Measurements from ENCODE around the gene MYPN.
"Not testable (repeated sequence)": the region's sequence is repeated elsewhere in the genome, so short reads cannot be mapped to it uniquely, and the experiment has no call there.

The MYPN gene

DNA sequence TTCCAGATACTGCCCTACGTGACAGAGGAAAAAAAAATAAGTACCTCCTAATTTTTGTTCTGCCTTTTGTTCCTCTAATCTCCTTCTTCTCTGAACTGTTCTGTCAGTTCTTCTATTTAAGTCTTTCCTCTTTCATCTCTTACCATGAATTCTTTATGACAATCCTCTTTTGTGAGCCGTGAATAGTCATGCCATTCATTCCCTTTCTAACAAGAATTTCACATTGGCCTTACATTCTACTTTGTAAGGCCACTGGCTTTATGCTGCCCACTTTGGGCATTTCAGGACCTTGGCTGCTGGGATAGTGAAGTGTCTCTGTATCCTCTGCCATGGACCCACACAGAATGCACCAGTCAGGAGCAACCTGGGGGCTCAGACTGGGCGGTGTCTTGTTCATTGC is 69.7 kb downstream of the MYPN start:
- DNase-seq: no peak

DNA sequence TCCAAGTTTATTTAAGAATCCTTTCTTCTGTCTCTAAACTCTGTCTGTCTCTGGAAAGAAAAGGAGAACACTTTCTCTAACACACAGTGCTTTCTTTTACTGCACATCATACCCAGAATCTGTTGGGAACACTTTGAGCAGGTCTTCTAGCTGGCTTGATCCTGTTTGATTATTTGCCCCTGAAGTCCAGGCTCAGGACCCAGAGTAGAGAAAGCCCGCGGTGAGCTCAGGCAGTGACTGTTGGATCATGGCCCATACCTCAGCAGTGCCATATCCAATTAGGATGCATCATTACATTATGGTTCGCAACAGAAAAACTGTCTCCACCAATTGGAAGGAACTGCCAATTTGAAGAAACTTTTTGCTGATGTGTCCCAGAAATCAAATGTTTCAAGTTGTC is 71.2 kb downstream of the MYPN start:
- DNase-seq: no peak

DNA sequence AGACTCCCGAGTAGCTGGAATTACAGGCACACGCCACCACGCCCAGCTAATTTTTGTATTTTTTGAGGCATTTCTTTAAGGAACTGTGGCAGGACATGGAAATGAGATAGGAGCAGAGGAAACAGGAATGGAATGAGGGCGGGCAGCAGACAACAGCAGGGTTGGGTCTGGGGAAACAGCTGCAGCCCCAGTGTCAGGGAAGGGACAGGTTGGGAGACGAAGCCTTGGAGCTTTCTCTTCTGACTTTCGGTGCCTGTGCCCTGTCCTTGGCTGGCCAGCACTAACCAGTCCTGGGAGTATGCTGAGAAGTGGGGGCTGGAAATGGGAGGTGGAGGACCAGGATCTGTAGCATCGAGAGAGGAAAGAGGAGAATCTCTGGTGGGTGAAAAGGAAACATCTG is 75.3 kb downstream of the MYPN start:
- DNase-seq: no peak

DNA sequence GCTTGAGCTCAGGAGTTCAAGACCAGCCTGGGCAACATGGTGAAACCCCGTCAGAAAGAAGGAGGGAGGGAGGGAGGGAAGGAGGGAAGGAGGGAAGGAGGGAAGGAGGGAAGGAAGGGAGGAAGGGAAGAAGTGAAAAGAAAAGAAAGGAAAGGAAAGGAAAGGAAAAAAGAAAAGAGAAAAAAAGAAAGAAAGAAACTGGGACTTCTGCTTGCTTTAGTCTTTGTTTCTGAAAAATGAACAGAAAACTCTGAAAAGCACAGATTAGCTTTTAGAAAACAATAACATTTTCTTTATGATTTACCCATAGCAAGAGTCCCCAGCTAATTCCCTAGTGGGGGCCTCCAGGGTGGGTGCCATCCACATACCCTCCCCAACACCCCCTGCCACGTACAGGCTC is 75.8 kb downstream of the MYPN start:
- DNase-seq: no peak

DNA sequence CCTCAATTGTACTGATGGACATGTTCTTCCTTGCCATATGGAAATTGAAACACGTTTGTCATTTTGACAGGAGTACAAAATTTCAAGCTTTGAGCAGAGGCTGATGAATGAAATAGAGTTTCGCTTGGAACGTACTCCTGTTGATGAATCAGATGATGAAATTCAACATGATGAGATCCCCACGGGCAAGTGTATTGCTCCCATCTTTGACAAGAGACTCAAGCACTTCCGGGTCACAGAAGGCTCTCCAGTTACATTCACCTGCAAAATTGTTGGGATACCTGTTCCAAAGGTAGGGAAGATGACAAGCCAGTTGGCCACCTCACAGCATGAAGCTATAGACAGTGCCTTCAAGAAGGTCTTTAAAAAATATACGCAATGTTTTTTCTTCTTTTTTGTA is 79.5 kb downstream of the MYPN start:
- no peak for DNase-seq

DNA sequence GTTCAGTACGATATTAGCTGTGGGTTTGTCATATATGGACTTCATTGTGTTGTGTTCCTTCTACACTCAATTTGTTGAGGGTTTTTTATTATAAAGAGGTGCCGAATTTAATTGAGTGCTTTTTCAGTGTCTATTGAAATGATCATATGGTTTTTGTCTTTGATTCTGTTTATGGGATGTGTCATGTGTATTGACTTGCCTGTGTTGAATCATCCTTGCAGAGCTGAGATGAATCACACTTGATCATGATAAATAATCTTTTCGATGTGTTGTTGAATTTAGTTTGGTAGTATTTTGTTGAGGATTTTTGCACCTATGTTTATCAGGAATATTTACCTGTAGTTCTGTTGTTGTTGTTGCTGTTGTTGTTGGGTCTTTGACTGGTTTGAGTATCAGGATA is 82.8 kb downstream of the MYPN start:
- DNase-seq: no peak

DNA sequence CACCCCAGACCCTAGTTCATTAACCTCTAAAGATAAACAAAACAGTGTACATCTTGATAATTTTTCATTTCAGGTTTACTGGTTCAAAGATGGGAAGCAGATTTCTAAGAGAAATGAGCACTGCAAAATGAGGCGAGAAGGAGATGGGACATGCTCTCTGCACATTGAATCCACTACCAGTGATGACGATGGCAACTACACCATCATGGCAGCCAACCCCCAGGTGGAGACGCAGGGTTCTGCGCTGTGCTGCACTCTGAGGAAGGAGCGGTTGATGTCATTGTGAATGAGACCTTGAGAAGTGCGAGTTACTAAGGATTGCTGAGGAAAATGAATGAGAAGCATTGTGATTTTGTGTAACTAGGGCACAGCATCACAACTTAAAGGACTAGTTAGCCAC is 85.0 kb downstream of the MYPN start:
- no peak for DNase-seq

DNA sequence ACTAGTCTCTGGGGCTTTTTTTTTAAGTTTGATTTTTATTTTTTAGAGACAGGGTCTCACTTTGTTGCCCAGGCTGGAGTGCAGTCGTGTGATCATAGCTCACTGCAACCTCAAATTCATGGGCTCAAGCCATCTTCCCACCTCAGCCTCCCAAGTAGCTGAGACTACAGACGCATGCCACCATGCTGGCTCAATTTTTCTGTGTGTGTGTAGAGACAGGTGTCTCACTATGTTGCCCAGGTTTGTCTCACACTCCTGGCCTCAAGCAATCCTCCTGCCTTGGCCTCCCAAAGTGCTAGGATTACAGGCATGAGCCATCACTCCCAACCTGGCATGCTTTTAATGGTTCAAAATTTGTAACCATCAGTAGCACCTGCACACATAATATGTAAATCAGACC is 86.5 kb downstream of the MYPN start:
- DNase-seq: not testable (repeated sequence)

DNA sequence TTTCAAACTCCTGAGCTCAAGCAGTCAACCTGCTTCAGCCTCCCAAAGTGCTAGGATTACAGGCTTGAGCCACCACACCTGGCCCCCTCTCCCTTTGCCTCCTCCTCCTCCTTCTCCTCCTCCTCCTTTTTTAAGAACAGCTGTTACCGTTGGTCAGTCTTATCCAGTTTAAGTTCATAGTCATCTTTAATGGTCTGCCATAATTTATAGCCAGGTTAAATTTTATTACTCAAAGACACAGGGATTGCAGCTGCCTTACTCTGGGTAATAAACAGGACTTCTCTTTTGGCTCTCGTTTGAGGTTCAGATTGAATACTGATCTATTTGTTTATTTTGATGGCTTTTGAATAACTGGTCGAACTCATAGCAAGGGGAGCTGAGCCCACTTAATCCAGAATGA is 87.4 kb downstream of the MYPN start:
- DNase-seq: no peak

DNA sequence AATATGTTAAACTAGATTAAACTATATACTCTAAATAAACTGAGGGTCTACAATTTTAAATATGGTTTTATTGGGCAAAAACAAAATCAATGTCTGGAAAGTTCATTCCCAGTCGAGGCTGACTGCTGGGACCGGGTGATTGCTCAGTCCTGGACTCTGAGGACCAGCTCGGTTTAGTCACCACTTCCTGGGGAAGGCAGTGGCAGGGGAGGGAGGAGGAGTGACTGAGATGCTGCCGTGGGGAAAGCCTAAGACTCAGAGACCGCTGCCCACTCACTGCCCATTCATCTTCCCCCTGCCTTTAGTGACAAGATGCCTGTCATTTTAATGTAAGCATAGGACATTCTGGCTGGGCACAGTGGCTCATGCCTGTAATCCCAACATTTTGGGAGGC is 93.7 kb downstream of the MYPN start:
- DNase-seq: no peak

DNA sequence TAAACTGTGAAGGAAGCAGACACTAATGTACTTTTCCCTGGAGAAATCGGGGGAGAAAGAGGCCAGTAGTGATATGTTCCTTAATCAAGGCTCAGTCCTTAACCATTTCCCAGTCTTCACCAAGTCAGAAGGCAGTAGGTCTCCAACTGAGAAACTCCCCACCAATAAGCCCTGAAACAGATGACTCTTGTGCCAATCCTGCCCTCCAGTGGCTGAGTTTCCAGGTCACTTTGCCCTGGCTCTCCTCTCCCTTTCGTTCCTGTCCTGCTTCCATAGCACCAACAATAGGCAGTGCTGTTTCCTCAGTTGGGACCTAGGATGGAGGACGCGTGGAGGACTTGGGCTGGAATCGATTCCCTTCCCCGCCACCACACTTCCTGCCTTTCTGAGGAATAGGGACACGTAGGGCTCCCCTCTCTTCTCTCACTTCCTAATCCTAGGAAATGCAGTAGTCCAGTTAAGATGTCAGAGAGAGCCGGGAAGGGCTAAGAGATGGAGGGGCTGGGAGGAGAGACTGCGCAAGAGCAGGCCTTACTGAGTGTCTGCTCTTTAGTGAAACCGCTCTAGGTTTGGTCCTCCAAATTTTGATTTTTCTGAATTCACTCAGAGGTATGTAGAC is 99.2 kb downstream of the MYPN start:
- DNase-seq: peak; percentile 60

DNA sequence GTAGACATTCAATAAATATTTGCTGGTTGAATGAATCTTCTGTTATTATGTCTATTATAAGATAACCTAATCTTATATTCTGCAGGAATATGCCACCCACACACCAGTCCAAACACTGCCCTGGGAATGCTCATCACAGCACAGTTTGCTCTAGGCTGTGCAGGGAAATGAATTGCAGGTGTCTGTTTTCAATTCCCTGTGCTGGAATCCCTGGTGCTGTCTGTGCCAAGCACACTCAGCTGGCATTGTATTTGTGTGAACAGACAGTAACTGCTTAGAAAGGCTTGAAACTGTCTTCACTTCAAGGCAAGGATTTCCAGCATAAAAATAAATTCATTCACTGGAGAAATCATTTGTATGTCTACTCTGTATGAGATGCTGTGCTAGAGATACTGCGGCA is 102.4 kb downstream of the MYPN start:
- DNase-seq: no peak

DNA sequence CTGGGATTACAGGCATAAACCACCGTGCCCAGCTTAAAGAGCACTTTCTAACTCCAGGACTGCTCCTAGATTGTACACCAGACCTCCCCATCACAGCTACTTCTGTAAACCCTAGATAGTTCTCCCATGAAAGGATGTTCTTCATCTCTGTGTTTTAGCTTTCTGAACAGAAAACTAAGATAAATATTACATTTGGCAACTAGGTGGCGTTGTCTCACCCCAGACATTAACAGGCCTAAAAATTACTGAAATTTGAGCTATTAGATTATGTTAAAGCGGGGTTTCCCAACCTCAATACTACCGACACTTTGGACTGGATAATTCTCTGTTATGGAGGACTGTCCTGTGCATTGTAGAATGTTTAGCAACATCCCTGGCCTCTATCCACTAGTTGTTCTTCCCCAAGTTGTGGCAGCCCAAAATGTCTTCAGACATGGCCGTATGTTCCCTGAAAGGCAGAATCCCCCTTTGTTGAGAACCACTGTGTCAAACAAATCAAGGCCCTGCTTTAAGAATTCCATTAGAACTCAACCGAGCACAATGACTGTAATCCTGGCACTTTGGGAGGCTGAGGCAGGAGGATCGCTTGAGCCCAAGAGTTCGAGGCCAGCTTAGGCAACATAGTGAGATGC is 103.5 kb downstream of the MYPN start:
- peak; percentile 6 for DNase-seq

DNA sequence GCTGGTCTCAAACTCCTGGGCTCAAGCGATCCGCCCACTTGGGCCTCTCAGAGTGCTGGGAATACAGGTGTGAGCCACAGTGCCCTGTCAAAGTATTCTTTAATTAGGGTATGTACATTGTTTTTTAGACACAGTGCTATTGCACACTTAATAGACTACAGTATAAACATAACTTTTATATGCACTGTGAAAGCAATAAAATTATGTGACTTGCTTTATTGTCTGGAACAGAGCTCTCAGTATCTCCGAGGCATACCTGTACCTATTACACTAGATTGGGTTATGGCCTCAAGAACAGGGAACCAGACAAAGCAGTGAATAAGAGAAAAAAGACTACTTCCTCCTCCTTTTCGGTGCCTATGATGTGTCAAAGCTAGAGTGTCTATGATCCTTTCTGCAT is 109.5 kb downstream of the MYPN start:
- no peak for DNase-seq

DNA sequence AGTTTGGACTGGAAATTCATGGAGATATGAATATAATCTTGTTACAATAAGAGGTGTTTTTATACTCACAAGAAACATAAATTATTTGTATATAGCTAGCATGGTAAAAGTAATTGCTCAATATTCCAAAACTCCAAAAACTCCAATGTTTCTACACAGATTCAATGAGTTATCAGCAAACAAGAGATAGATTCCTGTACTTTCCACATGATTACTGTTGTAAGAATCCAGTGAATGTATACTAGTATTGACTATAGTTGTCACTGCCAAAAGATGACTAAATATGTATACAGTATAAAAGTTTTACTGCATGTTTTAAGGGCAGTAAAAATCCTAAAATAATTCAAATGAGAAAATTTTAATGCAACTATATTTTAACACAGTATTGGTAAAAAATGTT is 111.9 kb downstream of the MYPN start:
- DNase-seq: no peak

DNA sequence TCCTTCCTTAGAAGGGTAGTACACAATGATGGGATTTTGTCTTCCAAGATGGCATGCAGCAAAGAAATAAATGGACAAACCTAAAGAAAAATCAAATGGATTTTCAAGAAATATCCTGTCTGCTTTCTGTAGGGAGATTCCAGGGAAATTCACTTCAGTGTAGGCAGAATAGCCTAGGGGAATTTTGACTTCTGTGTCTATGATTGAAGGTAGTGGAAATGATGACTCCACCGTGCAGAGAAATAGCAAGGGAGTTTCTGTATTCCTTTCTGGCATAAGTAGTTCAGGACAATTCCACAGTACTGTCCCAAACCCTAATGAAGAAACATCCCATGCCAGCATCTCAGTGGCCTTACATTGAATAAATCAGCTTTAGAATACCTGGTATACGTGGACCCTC is 113.1 kb downstream of the MYPN start:
- DNase-seq: no peak

DNA sequence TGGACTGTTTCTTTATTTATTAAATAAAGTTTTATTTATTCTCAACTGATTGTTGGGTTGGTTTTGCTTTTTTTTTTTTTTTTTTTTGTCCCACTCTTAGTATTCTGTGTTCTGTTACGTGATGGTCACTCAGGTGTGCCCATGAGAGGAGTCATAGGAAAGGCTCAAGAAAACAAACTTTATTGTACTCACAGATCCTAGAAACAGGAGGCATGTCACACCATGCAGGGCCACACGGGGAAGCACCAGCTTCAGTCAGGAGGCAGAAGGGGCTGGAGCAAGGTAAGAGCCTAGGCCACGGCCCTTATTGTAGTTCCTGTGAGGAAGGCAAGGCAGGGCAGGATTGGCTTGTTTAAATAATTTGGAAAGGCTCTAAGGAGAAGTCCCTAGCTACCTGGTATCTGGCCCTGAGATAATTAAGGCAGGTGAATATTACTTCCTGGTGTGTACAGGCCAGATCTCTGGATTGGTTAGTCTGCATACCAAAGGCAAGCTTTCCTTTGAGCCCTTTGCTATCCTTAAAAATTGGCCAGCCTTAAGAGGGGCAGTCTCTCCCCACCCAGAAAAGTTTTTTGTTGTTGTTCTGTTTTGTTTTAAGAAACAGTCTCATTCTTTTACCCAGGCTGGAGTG is 114.4 kb downstream of the MYPN start:
- no peak for DNase-seq

DNA sequence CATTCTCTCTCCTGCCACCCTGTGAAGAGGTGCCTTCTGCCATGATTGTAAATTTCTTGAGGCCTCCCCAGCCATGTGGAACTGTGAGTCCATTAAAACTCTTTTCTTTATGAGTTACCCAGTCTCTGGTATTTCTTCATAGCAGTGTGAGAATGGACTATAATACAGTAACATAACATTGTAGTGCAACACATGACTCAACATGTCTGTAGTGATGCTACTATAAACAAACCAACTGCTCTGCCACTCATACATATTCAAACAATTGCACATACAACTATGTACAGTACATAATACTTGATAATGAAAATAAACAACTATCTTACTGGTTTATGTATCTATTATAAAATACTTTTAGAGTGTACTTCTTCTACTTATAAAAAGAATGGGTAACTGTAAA is 115.5 kb downstream of the MYPN start:
- DNase-seq: no peak

DNA sequence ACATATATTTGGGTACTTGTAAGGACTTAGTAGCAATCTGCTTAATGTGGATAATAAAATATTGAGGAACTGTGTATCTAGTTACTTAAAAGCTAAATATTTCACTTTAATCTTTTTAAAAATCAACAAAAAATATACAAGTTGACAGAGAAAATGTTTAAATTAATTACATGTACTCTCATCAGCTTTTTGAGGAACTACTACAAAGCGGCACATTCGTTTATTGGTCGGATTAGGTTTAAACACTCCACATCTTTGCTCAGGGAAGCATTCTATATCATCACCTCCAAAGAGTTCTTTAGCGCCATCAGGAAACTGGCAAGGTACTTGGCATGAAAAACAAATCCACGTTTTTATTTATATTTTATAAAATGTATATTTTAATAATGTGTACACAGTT is 121.0 kb downstream of the MYPN start:
- no peak for DNase-seq

DNA sequence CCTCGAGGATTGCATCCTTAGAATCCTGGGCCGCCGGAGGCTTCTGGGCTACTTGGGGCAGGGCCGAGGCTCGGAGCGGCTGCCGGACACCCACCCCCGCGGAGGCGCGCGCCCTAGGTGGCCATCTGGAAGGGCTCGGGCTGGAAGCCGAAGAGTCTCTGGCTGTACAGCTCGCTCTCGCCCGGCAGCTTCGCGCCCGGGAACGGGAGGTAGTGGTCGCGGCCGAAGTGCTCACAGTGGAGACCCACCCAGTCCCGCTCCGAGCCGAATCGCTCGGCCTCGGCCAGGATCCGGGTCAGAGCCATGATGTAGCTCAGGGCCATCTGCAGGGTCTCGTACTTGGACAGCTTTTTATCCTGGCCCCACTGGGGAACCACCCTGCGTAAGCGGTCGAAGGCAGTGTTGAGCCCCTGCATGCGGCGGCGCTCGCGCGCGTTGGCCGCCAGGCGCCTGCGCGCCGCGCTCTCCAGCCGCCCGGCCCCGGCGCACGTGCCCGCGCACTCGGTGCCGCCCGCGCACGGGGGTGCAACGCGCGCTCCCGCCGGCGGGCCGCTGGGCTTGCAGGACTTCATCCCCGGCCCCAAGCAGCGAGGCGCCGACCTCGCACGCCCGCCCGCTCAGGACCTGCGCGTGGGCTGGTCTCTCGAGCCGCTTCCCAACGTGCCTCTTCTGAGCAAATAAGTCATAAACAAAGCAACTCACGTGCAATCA is 122.0 kb downstream of the MYPN start:
- DNase-seq: peak; percentile 90

DNA sequence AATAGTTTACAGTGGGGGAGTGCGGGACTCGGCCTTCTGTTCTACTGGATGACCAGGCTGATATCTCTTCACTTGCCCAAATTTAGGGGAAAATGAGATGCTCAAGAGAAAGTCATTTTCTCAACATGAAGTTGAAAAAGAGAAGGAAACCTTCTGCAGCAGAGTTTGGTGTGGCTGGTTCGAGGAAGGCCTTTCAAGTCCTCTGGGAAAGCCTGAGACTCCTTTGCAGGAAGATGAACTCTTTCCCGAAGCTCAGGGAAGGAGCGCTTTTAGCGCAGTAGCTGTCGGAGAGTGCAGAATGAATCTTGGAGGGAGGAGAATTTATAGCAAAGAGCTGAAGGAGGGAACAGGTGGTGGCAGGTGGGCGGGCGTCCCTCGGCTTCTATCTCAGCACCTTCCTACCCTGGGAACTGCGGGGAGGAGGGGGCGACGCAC is 122.5 kb downstream of the MYPN start, which contains the start of gene ATOH7:
Gene ATOH7 (minus strand): TSS at position 297 of the 435 bp plus-strand sequence. CDS start 436 bp downstream, outside the sequence.
- DNase-seq: peak; percentile 35

DNA sequence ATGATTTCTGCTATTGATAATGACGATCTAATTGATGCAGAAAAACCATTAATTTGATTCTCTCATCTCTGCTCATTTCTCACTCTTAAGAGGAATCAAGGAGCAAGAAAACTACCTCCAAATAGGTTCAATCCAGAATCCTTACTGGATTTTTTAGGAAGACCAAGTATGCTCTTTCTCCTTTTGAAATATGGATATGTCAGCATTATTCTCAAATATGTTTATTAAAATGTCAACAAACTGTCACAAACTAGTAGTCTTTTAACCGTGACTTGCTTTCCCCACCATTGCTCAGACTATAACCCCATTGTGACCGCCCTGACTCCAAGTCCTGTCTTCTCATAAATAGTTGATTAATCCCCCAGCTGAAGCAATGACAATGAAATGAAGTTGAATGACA is 123.8 kb downstream of the MYPN start:
- DNase-seq: no peak

DNA sequence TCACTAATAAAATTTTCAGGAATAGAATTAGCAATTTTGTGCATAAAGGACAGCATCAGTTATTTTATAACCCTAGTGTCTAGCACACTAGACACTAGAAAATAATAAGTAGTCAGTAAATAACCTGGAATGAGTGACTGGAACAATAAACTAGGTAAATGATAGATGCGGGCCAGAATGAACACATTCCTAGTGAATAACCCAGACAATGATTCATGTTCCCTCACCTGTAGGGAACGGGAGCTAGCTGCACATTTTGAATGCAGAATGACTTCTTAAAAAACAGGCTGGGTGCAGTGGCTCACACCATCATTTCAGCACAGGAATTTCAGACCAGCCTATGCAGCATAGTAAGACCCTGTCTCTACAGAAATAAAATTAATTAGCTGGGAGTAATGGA is 125.8 kb downstream of the MYPN start:
- no peak for DNase-seq

DNA sequence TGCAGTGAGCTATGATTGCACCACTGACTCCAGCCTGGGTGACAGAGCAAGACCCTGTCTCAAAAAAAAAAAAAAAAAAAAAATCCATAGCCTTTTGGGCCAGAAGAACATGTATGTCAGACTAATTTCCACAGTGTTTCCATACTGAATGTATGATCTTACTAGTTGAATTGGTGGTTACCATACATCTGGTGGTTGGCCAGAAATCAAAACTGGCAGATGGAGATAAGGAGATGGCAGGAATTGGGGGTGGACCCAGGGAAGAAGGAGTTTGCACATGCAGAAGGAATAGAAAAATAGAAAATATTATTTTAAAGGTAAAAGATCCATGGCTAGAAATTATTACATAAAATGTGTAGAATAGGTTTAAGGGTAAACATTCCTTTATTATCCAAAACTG is 126.3 kb downstream of the MYPN start:
- no peak for DNase-seq

Data from NCI-H510A treated with DMSO at 0.1 percent for 48 hours (cell line).